Mesodermal cell (in vitro differentiated cells): Measurements from ENCODE around the gene CBX6.

Experiments used
- H3K27ac ChIP-seq: 2 replicates; pipeline ENCODE4 v1.7.0; 2013; ENCODE audit warnings: mild to moderate bottlenecking, low read depth, low read length, moderate library complexity; ENCODE audit not compliant: severe bottlenecking
- H3K36me3 ChIP-seq: 2 replicates; pipeline ENCODE4 v1.7.1; 2013; ENCODE audit warnings: mild to moderate bottlenecking, low read length, moderate library complexity; ENCODE audit not compliant: control insufficient read depth, insufficient read depth
- H3K4me1 ChIP-seq: one replicate; pipeline ENCODE4 v1.7.1; 2013; ENCODE audit warnings: mild to moderate bottlenecking, low read length; ENCODE audit not compliant: insufficient read depth, control insufficient read depth, poor library complexity, severe bottlenecking
- H3K4me3 ChIP-seq: 2 replicates; pipeline ENCODE4 v1.7.0; 2013; ENCODE audit warnings: low read length, control low read depth, mild to moderate bottlenecking; ENCODE audit not compliant: insufficient read depth, poor library complexity, severe bottlenecking; ENCODE audit errors: extremely low read depth
- H3K9me3 ChIP-seq: 2 replicates; pipeline ENCODE4 v1.7.1; 2013; ENCODE audit warnings: mild to moderate bottlenecking, low read length, moderate library complexity; ENCODE audit not compliant: control insufficient read depth
- WGBS, 2 experiments: methylation state at CpG; one replicate each; pipeline ENCODE4 v1.1.5; 2013; ENCODE audit warnings: missing lambda C conversion rate in 2 of 2; ENCODE audit not compliant: insufficient coverage in 2 of 2; 5-methylcytosine and 5-hydroxymethylcytosine counted together

The CBX6 gene

DNA sequence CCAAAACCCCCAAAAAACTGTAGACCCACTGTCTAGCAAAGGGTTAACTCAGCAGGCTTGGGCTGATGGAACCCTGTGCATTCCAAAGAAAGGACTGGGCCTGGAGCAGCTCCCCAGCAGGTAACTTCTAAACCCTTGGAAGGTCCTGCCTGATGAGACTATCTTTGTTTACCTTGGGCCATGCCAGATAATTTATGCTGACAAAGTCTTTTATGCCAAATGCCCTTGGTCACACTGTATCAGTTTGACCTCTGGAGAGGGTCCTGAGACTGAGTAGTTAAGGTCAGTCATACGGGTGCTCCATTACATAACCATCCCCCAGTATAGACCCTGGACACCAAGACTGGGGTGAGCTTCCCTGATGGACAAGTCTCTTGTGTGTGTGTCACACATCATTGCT lies 56.2 kb downstream of the CBX6 start:
- 100% methylated on average over 1 of the region's 1 CpG; no CpG with 5 or more reads in 1 of the 2 experiments for WGBS, 2 experiments
- H3K4me1 ChIP-seq: no peaks in the 10 kb centered on the region
- no peaks in the 10 kb centered on the region for H3K36me3 ChIP-seq
- H3K9me3 ChIP-seq: no peaks in the 10 kb centered on the region
- no peak overlapping the region for H3K4me3 ChIP-seq
- H3K27ac ChIP-seq: no peak overlapping the region
